ENCODE results near the gene EFHD1.

Gene EFHD1

GRCh38 chr2:232600053-232600773 is 33.2 kb upstream of the EFHD1 start:
- DNase-seq (ENCODE audit: low read depth) = no peak
- H3K9ac ChIP-seq (ENCODE audit: low read length) = no peak overlapping the region
- no peak overlapping the region for H3K4me3 ChIP-seq (ENCODE audit: low read length)
- peaks cover 4% of the 10 kb centered on the region for H3K27me3 ChIP-seq (replicated peaks; ENCODE audit: control insufficient read depth, insufficient read depth, low read length)
- H3K36me3 ChIP-seq (ENCODE audit: control insufficient read depth, insufficient read depth, low read length, severe bottlenecking) = no peaks in the 10 kb centered on the region
- no peaks in the 10 kb centered on the region for H3K4me1 ChIP-seq (ENCODE audit: control insufficient read depth, insufficient read depth, low read length)
- H3K9me3 ChIP-seq (ENCODE audit: control insufficient read depth, low read length) = peaks cover 4% of the 10 kb centered on the region

- H3K27me3 ChIP-seq (replicated peaks; ENCODE audit: control insufficient read depth, insufficient read depth, low read length) = peaks cover 4% of the 10 kb centered on the region
- no peak for DNase-seq (ENCODE audit: low read depth)
- no peak overlapping the region for H3K9ac ChIP-seq (ENCODE audit: low read length)
- H3K36me3 ChIP-seq (ENCODE audit: control insufficient read depth, insufficient read depth, low read length, severe bottlenecking) = no peaks in the 10 kb centered on the region
- no peaks in the 10 kb centered on the region for H3K9me3 ChIP-seq (ENCODE audit: control insufficient read depth, low read length)
- no peaks in the 10 kb centered on the region for H3K4me1 ChIP-seq (ENCODE audit: control insufficient read depth, insufficient read depth, low read length)
- no peak overlapping the region for H3K4me3 ChIP-seq (ENCODE audit: low read length)
Observed at GRCh38 chr2:232603283-232603682, 30.1 kb upstream of the EFHD1 start.

- no peaks in the 10 kb centered on the region for H3K36me3 ChIP-seq (ENCODE audit: control insufficient read depth, insufficient read depth, low read length, severe bottlenecking)
- no peak for DNase-seq (ENCODE audit: low read depth)
- H3K4me3 ChIP-seq (ENCODE audit: low read length) = no peak overlapping the region
- H3K27me3 ChIP-seq (replicated peaks; ENCODE audit: control insufficient read depth, insufficient read depth, low read length) = peaks cover 4% of the 10 kb centered on the region
- H3K9ac ChIP-seq (ENCODE audit: low read length) = no peak overlapping the region
- no peaks in the 10 kb centered on the region for H3K9me3 ChIP-seq (ENCODE audit: control insufficient read depth, low read length)
- H3K4me1 ChIP-seq (ENCODE audit: control insufficient read depth, insufficient read depth, low read length) = no peaks in the 10 kb centered on the region
Observed at GRCh38 chr2:232604535-232604934, 28.9 kb upstream of the EFHD1 start.

GRCh38 chr2:232607011-232607410 is 26.4 kb upstream of the EFHD1 start:
- Histone ChIP-seq H3K36me3 (ENCODE audit: control insufficient read depth, insufficient read depth, low read length, severe bottlenecking) (no peaks in the 10 kb centered on the region), H3K27me3 (replicated peaks; ENCODE audit: control insufficient read depth, insufficient read depth, low read length) (peaks cover 4% of the 10 kb centered on the region), H3K4me3 (ENCODE audit: low read length) (no peak overlapping the region), H3K9ac (ENCODE audit: low read length) (no peak overlapping the region), H3K4me1 (ENCODE audit: control insufficient read depth, insufficient read depth, low read length) (no peaks in the 10 kb centered on the region), H3K9me3 (ENCODE audit: control insufficient read depth, low read length) (no peaks in the 10 kb centered on the region)
- DNase-seq (ENCODE audit: low read depth) = no peak

- Histone ChIP-seq H3K9me3 (ENCODE audit: control insufficient read depth, low read length) (no peaks in the 10 kb centered on the region), H3K4me3 (ENCODE audit: low read length) (no peak overlapping the region), H3K27me3 (replicated peaks; ENCODE audit: control insufficient read depth, insufficient read depth, low read length) (peaks cover 2% of the 10 kb centered on the region), H3K9ac (ENCODE audit: low read length) (no peak overlapping the region), H3K4me1 (ENCODE audit: control insufficient read depth, insufficient read depth, low read length) (no peaks in the 10 kb centered on the region), H3K36me3 (ENCODE audit: control insufficient read depth, insufficient read depth, low read length, severe bottlenecking) (no peaks in the 10 kb centered on the region)
- DNase-seq (ENCODE audit: low read depth) = no peak
Observed at GRCh38 chr2:232609607-232610006, 23.8 kb upstream of the EFHD1 start.

GRCh38 chr2:232610081-232610480 is 23.3 kb upstream of the EFHD1 start:
- no peak overlapping the region for H3K4me3 ChIP-seq (ENCODE audit: low read length)
- DNase-seq (ENCODE audit: low read depth) = no peak
- H3K27me3 ChIP-seq (replicated peaks; ENCODE audit: control insufficient read depth, insufficient read depth, low read length) = peaks cover 2% of the 10 kb centered on the region
- no peaks in the 10 kb centered on the region for H3K9me3 ChIP-seq (ENCODE audit: control insufficient read depth, low read length)
- no peaks in the 10 kb centered on the region for H3K36me3 ChIP-seq (ENCODE audit: control insufficient read depth, insufficient read depth, low read length, severe bottlenecking)
- no peaks in the 10 kb centered on the region for H3K4me1 ChIP-seq (ENCODE audit: control insufficient read depth, insufficient read depth, low read length)
- H3K9ac ChIP-seq (ENCODE audit: low read length) = no peak overlapping the region

GRCh38 chr2:232611061-232611460 is 22.3 kb upstream of the EFHD1 start:
- Histone ChIP-seq H3K4me3 (ENCODE audit: low read length) (no peak overlapping the region), H3K27me3 (replicated peaks; ENCODE audit: control insufficient read depth, insufficient read depth, low read length) (peaks cover 2% of the 10 kb centered on the region), H3K9me3 (ENCODE audit: control insufficient read depth, low read length) (no peaks in the 10 kb centered on the region), H3K36me3 (ENCODE audit: control insufficient read depth, insufficient read depth, low read length, severe bottlenecking) (no peaks in the 10 kb centered on the region), H3K9ac (ENCODE audit: low read length) (no peak overlapping the region), H3K4me1 (ENCODE audit: control insufficient read depth, insufficient read depth, low read length) (no peaks in the 10 kb centered on the region)
- no peak for DNase-seq (ENCODE audit: low read depth)

GRCh38 chr2:232611559-232612218 is 21.7 kb upstream of the EFHD1 start:
- no peaks in the 10 kb centered on the region for H3K4me1 ChIP-seq (ENCODE audit: control insufficient read depth, insufficient read depth, low read length)
- H3K9ac ChIP-seq (ENCODE audit: low read length) = no peak overlapping the region
- no peaks in the 10 kb centered on the region for H3K9me3 ChIP-seq (ENCODE audit: control insufficient read depth, low read length)
- DNase-seq (ENCODE audit: low read depth) = peak; percentile 89
- H3K4me3 ChIP-seq (ENCODE audit: low read length) = no peak overlapping the region
- H3K36me3 ChIP-seq (ENCODE audit: control insufficient read depth, insufficient read depth, low read length, severe bottlenecking) = no peaks in the 10 kb centered on the region
- peaks cover 2% of the 10 kb centered on the region for H3K27me3 ChIP-seq (replicated peaks; ENCODE audit: control insufficient read depth, insufficient read depth, low read length)

- Histone ChIP-seq H3K4me1 (ENCODE audit: control insufficient read depth, insufficient read depth, low read length) (no peaks in the 10 kb centered on the region), H3K4me3 (ENCODE audit: low read length) (no peak overlapping the region), H3K36me3 (ENCODE audit: control insufficient read depth, insufficient read depth, low read length, severe bottlenecking) (no peaks in the 10 kb centered on the region), H3K9me3 (ENCODE audit: control insufficient read depth, low read length) (no peaks in the 10 kb centered on the region), H3K27me3 (replicated peaks; ENCODE audit: control insufficient read depth, insufficient read depth, low read length) (peaks cover 2% of the 10 kb centered on the region), H3K9ac (ENCODE audit: low read length) (no peak overlapping the region)
- DNase-seq (ENCODE audit: low read depth) = no peak
Observed at GRCh38 chr2:232613538-232614134, 19.8 kb upstream of the EFHD1 start.

- no peaks in the 10 kb centered on the region for H3K4me1 ChIP-seq (ENCODE audit: control insufficient read depth, insufficient read depth, low read length)
- peaks cover 2% of the 10 kb centered on the region for H3K27me3 ChIP-seq (replicated peaks; ENCODE audit: control insufficient read depth, insufficient read depth, low read length)
- no peak overlapping the region for H3K9ac ChIP-seq (ENCODE audit: low read length)
- H3K4me3 ChIP-seq (ENCODE audit: low read length) = no peak overlapping the region
- no peaks in the 10 kb centered on the region for H3K9me3 ChIP-seq (ENCODE audit: control insufficient read depth, low read length)
- H3K36me3 ChIP-seq (ENCODE audit: control insufficient read depth, insufficient read depth, low read length, severe bottlenecking) = no peaks in the 10 kb centered on the region
- DNase-seq (ENCODE audit: low read depth) = no peak
Observed at GRCh38 chr2:232615339-232615738, 18.1 kb upstream of the EFHD1 start.

- Histone ChIP-seq H3K36me3 (ENCODE audit: control insufficient read depth, insufficient read depth, low read length, severe bottlenecking) (no peaks in the 10 kb centered on the region), H3K4me1 (ENCODE audit: control insufficient read depth, insufficient read depth, low read length) (no peaks in the 10 kb centered on the region), H3K4me3 (ENCODE audit: low read length) (no peak overlapping the region), H3K9me3 (ENCODE audit: control insufficient read depth, low read length) (no peaks in the 10 kb centered on the region), H3K9ac (ENCODE audit: low read length) (no peak overlapping the region), H3K27me3 (replicated peaks; ENCODE audit: control insufficient read depth, insufficient read depth, low read length) (peaks cover 12% of the 10 kb centered on the region)
- DNase-seq (ENCODE audit: low read depth) = no peak
Observed at GRCh38 chr2:232621186-232621585, 12.2 kb upstream of the EFHD1 start.

Data from adipocyte (in vitro differentiated cells).